ENCODE data around the gene ARHGEF40.

DNA sequence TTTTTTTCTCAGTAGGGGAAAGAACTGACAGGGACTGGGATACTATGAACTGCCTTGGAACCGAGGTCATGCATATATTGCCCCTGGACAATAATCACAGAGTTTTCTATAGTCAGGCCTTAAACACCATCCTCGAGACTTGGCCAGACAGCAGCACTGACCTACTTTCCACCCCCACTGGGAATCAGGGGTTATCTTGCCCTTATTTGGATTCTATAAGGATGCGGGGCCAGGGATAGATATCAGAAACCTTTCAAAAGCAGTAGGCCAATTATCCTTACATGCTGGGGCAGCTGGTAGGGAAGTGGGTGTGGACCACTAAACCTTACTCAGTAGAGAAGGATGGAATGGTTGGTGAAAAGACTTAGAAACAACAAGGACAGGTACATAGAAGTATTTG lies 26.3 kb downstream of the ARHGEF40 start:
- TF ChIP-seq POLR2AphosphoS5 (IDR thresholded peaks at IDR 0.05; ENCODE audit: low read depth) = no peak
- TF ChIP-seq, protein P1, sequence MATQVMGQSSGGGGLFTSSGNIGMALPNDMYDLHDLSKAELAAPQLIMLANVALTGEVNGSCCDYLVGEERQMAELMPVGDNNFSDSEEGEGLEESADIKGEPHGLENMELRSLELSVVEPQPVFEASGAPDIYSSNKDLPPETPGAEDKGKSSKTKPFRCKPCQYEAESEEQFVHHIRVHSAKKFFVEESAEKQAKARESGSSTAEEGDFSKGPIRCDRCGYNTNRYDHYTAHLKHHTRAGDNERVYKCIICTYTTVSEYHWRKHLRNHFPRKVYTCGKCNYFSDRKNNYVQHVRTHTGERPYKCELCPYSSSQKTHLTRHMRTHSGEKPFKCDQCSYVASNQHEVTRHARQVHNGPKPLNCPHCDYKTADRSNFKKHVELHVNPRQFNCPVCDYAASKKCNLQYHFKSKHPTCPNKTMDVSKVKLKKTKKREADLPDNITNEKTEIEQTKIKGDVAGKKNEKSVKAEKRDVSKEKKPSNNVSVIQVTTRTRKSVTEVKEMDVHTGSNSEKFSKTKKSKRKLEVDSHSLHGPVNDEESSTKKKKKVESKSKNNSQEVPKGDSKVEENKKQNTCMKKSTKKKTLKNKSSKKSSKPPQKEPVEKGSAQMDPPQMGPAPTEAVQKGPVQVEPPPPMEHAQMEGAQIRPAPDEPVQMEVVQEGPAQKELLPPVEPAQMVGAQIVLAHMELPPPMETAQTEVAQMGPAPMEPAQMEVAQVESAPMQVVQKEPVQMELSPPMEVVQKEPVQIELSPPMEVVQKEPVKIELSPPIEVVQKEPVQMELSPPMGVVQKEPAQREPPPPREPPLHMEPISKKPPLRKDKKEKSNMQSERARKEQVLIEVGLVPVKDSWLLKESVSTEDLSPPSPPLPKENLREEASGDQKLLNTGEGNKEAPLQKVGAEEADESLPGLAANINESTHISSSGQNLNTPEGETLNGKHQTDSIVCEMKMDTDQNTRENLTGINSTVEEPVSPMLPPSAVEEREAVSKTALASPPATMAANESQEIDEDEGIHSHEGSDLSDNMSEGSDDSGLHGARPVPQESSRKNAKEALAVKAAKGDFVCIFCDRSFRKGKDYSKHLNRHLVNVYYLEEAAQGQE (IDR thresholded peaks at IDR 0.05; ENCODE audit: insufficient replicate concordance, low read depth) = no peak

All from HL-60 (cell line).